Activated CD8-positive, alpha-beta memory T cell treated with anti-CD3 and anti-CD28 coated beads, Interleukin-2, amount 50 U/mL, for 24 hours (primary cell): ENCODE results near the gene ARHGDIB.

Experiments
- DNase-seq: peaks from one replicate; pipeline ENCODE4 v3.0.0-alpha.2; 2020; ENCODE audit errors: extremely low read depth

The ARHGDIB gene

DNA sequence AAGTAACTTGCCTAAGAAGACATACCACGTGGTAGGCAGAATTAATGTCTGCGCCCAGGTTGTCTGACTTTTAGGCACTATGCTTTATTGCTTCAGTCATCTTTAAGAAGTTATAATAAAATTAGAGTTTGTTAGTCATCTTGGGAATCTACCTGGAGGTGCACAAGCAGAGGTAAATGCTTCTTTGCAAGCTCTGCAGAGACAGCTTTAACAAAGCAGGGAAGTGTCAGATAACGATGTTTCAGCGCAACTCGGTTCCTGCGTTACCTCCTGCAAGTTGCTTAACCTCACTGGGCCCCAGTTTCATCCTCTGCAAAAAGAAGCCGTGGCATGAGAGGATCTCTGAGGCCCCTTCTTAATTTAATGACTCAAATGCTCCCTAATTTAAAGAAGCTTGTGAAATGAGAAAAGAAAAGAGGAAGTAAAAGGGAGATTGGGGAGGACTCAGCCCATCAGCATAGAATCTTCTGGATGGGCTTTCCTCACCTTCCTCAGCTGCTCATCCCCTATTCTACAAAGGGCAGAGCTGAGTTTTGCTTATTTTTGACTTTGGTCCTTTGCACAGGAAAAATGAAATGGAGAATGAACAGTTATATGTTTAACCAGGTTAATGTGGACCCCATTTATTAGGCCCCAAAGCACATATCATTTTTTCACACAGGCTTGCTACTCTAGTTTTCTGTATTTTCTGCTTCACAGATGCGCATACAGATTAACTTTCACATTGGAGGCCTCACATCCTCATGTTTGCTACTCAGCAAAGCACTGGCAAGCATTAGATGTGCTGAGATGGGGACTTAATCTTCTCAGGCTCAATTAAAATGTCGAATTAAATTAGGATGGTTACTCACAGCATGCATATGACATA lies 5.1 kb downstream of the ARHGDIB start:
- no peak for DNase-seq

DNA sequence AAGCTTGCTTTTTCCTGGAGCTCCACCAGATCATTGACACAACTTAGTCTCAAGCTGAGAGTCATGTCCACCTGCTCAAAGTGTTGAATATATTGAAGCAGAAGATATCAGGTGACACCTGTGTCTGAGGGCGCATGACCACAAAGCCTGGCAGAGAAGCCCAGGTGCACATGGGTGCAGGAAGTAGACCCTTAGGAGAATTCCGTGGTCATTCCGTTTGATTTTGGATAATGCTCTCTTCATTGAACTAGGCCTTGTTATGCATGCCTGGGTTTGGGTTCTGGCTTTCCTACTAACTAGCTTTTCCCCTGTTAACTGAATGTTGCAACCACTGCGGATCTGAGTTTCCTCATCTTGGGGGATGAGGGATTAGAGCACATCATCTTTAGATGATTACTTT lies 7.1 kb downstream of the ARHGDIB start:
- no peak for DNase-seq

DNA sequence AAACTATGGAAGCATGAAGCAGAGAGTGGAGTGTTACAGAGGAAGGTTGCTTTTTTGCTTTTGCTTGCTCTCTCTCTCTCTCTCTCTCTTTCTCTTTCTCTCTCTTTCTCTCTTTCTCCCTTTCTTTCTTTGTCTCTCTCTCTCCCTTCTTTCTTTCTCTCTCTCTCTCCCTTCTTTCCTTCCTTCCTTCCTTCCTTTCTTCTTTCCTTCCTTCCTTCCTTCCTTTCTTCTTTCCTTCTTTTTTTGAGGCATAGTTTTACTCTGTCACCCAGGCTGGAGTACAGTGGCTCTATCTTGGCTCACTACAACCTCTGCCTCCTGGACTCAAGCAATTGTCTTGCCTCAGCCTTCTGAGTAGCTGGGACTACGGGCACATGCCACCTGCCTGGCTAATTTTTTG lies 7.6 kb downstream of the ARHGDIB start:
- no peak for DNase-seq

DNA sequence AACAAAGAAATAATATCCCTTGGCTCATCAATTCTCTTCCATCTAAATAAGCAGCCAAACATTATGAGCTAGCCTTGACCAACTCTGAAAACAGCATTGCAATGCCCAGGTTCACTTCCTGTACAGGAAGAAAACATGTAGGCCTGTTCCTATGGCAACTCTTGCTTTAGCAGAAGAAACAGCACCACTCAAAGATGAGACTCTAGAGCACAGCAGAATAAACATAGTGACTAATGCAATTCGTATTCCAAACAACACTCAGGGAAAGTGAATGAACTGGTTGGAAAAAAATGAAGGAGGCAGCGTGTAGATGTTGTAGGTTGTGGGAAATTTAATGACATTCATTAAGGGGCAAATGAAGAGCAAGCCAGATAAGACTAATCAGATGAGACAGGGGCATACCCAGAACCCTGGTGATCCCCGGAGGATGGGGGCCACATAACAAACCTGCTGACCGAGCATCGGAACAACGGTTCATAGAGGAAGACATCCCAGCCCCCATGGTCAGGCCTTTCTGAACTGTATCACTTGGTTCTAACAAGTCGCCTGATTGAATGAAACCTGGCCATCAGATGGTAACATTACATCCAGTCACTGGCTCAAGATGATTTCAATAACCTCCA lies 9.0 kb downstream of the ARHGDIB start:
- no peak for DNase-seq

DNA sequence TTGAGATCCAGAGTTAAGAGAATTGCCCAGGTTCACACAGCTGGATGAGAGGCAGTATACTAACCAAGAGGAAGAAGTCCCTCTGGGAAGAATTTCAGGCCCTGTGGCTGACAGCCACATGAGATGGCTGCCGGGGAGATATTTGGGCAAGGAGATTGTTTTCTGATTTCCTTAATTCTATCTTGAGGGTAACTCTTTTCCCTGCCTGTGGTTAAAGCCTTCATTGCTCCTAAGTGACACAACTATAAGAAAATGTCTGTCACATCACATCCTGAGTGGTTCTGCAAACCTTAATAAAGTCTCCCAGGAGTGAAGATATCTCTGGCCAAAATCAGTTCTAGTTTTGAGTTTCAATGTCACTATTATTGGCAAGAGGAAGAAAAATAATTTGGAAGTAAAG lies 9.6 kb downstream of the ARHGDIB start:
- DNase-seq = no peak

DNA sequence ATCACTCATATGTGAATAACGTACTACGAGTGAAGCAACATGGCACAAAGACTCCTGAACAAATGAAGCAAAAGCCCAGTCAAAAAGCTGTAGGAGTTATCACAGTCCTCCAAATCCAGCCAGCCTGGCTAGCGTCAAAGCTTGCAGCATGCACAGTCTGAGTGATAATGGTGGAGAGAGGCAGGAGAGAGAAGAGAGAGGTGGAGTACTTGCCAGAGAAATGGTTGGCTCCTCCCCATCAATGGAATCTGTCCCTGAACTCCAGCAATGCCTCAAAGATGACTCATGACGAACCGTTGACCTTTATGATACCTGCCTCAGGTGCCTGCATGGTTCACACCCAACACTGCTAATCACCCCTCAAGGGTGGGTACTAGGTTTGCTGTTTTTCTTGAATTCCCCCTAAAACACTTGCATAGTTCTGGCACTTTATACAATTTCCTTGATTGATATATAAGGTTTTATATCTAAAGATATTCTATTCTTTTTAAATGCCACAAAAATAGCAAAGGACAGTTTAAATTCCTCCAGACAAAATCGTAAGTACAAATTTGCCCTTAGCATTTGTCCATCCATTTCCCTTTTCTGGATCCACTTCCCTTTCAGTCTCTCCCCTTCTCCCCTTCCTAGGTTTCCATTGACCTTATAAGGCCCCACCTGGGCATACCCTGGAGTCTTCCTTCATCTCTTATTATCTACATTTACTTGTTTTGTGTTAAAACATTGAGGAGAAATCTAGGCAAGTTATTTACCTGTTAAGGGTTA lies 10.2 kb downstream of the ARHGDIB start:
- DNase-seq = no peak

DNA sequence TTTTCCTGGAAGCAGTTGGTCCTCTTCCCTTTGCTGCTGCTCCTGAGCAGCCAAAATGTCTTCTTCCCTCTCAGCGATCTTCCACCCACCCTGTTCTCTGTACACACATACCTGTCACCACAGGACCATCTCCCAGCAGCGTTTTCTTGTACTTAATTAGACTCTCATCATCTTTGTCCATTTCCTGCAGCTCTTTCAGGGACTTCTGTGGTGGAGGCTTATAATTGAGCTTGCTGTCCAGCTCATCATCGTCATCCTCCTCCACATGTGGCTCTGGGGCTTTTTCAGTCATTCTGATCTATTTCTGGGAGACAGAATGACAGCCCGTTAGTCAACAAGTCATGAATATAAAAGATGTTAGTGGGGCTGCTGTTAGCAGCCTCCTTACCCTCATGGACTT lies 11.0 kb downstream of the ARHGDIB start:
- DNase-seq = no peak

DNA sequence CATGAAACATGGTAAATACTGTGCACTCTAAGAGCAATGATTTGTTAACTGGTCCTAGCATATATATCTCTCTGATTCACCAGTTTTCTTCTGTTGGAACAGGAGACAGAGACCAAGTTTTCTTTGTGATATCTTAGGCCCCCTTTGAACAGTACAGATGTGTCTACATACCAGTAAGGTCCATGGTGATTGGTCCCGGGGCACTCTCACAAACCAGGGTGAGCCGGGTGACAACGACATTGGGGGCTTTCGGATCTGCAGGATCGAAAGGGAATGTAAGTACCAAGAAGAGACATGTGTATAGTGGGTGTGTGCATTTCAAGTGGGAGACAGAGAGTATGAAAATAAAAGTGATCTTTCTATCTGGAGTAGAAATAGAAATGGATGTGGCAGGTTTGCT lies 11.8 kb downstream of the ARHGDIB start:
- no peak for DNase-seq

DNA sequence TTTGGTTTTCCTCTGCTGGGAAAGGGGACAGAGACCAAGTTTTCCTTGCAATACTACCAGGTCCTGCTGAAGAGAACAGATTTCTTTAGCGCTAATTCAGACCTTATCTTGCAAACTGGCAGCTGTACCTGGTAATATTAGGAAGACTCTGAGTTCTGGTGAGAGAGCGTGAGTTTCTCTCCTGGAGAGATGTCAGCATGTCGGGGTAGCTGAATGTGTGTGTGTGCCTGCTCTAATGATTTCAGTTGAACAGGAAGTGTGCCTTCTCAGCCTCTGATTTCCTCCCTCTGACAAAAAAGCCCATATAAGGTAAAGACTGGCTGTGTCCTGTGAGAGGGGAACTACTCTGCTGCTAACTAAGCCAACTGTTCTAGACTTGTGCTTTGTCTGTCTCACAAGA lies 12.7 kb downstream of the ARHGDIB start:
- DNase-seq = no peak

DNA sequence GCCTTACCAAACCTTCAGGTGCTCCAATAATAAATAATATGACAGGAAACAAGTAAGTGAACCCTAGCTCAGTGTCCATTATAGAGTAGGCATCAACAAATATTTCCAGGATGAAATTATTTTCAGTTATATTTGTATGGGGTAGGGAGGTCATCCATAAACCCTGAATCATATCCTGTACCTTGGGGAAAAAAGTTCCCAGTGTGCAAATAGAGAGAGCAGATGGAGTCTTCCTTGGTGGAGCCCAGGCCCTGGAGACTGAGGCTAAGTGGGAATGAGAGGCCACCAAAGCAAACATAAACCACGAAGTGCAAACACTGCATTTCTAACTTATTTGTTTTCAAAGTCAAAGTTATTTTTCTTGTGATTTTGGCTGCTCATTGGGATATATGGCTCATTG lies 14.5 kb downstream of the ARHGDIB start:
- no peak for DNase-seq

DNA sequence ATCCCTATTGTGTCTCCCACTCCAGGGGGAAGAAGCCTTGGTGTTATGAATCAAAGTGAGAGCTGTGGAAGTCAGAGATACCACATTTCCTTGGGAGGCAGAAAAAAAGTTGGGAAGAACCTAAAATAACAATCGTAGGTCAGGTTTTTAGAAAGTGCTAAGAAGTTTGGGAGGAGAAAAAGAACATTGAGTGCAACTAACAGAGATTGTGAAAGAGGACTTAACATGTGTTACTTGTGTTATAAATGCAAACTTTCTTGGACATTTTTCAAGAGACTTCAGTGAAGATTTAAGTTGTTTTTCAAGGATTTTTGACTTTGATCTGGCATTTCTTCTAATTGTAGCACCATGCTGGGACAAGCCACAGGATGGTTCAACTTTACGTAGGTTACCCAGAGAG lies 15.2 kb downstream of the ARHGDIB start:
- no peak for DNase-seq

DNA sequence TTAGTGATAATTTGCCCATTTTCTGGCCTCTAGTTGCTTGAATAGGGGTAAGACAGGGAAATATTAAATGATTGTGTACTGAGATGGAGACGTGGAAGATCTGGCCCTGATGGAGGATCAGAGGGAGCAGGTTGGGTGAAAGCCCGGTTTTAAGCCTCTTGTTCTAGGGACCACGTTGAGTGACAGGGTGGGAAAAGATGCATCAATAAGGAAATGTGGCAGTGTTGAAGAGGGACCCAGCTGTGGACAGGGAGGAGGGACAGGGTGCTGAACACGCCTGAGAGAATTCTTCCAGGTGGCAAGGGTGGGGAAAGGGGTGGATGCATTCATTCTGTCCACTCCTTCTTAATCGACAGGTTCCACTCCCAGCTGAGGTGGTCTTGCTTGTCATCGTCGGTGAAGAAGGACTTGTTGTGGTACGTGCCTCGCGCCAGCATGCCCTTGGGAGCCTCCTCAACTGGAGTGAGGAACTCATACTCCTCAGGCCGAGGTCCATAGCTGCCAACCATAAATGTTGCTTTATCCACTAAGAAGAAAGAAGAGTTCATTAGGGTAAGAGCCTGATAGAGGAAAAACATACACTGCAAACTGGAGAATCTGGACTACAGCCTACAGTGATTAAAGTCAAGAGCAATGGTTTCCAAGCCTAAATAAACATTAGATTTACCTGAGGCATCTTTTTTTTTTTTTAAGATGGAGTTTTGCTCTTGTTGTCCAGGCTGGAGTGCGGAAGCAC lies 19.0 kb downstream of the ARHGDIB start:
- DNase-seq = no peak

DNA sequence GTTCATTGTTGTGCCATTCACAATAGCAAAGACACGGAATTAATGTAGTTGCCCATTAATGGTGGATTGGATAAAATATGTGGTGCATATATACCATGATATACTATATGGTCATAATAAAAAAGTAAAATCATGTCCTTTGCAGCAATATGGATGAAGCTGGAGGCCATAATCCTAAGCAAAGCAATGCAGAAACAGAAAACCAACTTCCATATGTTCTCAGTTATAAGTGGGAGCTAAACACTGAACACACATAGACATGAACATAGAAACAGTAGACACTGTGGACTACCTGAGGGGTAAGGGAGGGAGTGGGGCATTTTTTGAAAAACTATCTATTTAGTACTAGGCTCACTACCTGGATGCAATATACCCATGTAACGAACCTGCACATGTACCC lies 20.0 kb downstream of the ARHGDIB start:
- no peak for DNase-seq

DNA sequence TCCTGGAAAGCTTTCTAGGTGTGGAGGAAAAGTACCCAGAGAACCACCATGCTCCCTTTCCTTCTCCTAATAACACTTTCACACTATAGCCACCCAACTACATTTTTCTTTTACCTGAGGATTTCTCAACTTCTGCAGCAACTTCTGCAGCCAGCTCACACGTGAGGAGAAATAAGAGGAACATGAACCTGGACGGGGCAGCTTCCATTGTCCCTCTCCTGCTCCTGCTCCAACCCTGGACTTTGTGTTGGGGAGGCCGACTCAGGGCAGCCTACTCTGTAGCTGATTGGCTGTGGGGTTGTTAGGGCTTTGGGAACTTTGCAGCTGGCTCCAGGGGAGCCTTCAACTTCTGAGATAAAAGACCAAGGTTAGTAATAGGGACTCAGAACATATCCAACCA lies 23.1 kb downstream of the ARHGDIB start, which contains the start of gene ERP27:
ERP27 (minus strand) TSS at position 237 of the 400 bp plus-strand sequence; CDS start at position 208, 29 bp downstream.
- no peak for DNase-seq

DNA sequence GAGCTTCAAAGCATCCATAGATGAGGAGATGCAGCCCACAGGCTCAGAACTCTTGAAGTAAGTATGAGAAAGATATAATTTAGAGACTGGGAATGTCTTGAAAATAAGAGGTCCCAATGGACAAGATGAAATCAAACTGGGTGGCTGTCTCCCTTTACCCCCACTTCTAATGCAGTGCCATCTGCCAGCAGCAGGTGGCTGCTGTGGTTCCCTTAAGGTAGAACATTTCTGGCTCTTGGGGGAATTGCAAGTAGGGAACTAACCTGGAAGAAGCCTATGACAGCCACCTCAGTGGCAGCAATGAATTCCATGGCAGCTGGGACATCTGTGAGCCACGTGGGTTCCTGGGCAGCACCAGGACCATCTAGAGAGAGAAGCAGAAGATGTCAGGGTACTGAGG lies 23.7 kb downstream of the ARHGDIB start:
- no peak for DNase-seq

DNA sequence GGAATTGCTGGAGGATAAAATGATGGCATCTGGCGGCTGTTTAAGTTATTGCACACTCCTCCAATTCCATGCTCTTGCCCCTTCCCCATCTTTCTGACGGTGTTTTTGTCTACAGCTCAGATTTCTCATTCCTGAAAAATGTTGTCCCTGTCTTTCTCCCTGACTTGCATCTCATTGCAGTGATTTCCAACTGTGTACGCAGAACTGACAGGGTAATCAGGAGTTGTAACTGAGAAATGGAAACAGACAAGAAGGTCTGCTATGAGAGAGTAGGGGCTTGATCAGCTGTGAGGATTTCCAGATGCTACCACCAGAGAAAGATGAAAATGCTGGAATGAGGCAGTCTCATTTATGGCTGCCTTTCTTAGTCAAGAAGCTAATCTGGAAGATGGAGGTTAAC lies 24.4 kb downstream of the ARHGDIB start:
- DNase-seq = no peak

DNA sequence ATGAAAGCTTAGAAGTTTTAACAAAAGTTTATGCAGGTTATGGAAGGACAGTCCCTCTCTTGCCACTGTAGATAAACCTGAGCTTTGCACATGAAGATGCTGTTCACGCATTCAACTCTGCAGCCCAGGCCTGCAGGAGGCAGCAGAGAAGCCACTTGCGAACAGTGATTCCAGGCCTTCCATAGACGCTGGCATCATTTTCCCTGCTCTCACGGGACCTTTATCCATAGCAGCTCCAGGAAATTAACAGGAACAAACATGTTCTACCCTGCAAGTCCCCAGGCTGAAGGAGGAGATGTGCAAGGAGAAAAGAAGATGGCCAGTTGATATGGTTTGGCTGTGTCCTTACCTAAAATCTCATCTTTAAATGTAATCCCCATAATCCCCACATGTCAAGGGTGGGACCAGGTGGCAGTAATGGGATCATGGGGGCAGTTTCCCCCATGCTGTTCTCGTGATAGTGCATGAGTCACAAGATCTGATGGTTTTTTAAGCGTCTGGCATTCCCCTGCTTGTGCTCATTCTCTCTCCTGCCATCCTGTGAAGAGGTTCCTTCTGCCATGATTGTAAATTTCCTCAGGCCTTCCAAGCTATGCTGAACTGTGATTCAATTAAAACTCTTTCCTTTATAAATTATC lies 25.1 kb downstream of the ARHGDIB start:
- no peak for DNase-seq

DNA sequence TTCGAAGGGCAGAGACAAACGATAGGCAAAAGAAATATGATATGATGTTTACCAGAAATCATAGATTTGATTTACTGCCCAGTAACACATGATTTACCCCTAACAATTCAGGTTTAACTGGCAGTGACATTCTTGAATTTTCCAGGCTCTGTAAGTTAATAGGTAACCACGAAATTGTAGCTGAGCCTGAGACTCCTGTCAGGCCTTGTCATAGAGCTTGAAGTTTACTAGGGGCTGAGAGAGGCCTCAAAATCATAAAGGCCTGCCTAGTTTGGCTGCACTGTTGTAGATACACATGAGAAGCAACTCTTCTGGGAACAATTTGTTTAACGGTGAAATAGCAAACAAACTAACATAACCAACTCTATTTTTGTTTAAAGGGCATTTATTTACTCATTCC lies 26.4 kb downstream of the ARHGDIB start:
- no peak for DNase-seq

DNA sequence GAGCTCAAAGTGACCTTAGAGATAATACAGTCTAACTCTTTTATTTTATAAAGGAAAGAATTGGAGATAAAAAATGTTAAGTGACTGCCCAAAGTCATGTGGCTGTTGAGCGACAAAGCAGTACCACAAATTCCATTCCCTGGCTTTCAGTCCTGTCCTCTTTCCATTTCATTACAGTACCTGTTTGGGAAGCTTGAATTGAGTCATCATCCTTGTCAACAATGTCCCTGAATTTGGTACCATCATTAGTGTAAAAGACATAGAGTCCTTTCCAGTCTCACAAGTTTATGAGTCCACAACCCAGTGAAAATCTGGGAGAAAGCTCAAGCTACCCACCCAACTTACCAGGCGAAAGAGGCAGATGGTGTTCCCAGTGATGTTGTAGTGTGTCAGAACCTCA lies 26.9 kb downstream of the ARHGDIB start:
- no peak for DNase-seq

DNA sequence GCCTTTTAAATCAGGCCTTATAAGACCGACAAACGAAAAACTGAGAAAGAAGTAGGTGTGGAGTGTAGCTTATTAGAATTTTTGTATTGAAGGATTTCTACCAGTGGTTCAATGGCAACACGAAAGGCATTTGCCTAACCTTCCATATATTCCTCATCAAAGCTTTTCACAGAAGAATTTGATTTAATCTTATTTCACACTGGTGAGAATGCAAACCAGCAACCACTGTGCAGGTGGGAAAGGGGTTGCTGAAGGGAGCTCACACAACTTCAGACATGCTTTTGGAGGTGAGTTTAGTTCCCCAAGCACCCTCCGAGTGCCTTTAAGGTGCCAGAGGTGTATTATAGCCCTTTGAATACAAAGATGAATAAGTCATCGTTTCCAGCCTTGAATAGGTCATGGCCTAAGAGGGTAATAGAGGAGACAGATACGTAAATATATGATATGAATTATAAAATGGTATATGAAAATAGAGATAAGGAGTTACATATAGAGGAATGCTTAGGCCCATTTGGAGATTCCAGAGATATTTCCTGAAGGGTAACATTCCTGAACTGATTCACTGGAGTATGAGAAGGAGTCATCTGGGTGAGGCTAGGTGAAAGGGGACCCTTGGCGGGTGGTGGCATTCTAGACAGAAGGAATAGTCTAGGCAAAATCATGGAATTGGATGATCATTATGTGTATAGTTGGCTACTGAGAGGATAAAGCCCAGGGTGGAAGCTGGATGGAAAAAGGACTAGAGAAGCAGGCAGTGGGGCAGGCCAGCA lies 29.4 kb downstream of the ARHGDIB start:
- DNase-seq = no peak

DNA sequence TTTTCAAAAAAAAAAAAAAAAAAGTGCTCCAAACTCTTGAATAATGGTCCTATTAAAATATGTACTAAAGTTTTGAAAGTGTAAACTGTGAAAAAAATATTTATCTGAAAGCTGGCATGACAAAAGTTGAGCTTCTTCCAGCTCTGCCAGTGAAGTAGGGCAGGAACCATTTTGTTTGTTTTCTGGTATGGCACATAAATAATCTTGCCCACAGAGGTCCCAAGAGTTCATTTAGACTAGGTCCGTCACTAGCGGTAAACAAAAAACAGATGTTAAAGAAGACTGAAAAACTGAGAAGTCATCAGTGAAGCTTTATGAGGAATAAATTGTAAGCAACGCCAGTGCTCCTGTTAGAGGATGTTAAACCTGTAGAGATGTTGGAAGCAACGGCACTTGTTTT lies 30.0 kb downstream of the ARHGDIB start:
- DNase-seq = no peak
